Endothelial cell of umbilical vein (primary cell): ENCODE data around the gene SMAD6. TPM values are rescaled to one million over a fixed set of nuclear protein-coding genes. Genes with fewer than 3 reads are reported as not detected.

Source experiments
- BruUV-seq: library from RNA; stranded (reverse); fragments of 400-500 nt; replicated peaks from 2 replicates; lab custom pipeline; 2021; lab: Mats Ljungman, UMichigan
- CTCF ChIA-PET: fragments of 300-600, 350-600 bp; sonication (Branson Sonifier 250); formaldehyde crosslinking; loops from one replicate; lab custom pipeline; 2021; ENCODE audit warnings: antibody characterized with exemption, inconsistent platforms; lab: Charles Lee
- POLR2A ChIA-PET: fragments of 300-600, 350-600 bp; sonication (Branson Sonifier 250); formaldehyde crosslinking; loops from one replicate; lab custom pipeline; 2021; ENCODE audit warnings: antibody characterized with exemption, inconsistent platforms; lab: Charles Lee
- DNase-seq: peaks from one replicate; pipeline ENCODE4 v3.0.0-alpha.2; 2011; ENCODE audit warnings: low read depth, low spot score
- FAIRE-seq: peaks from 2 replicates; lab custom pipeline; 2011; peaks lifted over from hg19 to GRCh38; lab: Jason Lieb, UNC
- H2AFZ ChIP-seq: 2 replicates; pipeline ENCODE4 v1.6.0; 2012; ENCODE audit warnings: low read depth, low read length, control low read depth, inconsistent platforms
- H3K27ac ChIP-seq: 2 replicates; pipeline ENCODE4 v1.5.1; 2011; ENCODE audit warnings: low read depth, mild to moderate bottlenecking, control low read depth, low read length, moderate library complexity; ENCODE audit not compliant: insufficient read depth
- H3K27me3 ChIP-seq, 2 experiments: 2 replicates each; pipeline versions ENCODE4 v1.6.0 to v1.6.1; 2011; ENCODE audit warnings: low read length in 2 of 2, mixed read lengths in 1 of 2; ENCODE audit not compliant: control insufficient read depth in 2 of 2, insufficient read depth in 2 of 2
- H3K36me3 ChIP-seq, 2 experiments: 2 replicates in 1 of 2; 3 replicates in 1 of 2; pipeline ENCODE4 v1.5.1; 2011; ENCODE audit warnings: low read length in 2 of 2, mild to moderate bottlenecking in 1 of 2, moderate library complexity in 1 of 2; ENCODE audit not compliant: control insufficient read depth in 2 of 2, insufficient read depth in 2 of 2; ENCODE audit errors: extremely low read depth in 1 of 2
- H3K4me1 ChIP-seq: 3 replicates; pipeline ENCODE4 v1.5.1; 2011; ENCODE audit warnings: mild to moderate bottlenecking, low read length; ENCODE audit not compliant: control insufficient read depth, insufficient read depth; ENCODE audit errors: extremely low read depth
- H3K4me2 ChIP-seq: 2 replicates; pipeline ENCODE4 v1.6.1; 2011; ENCODE audit warnings: low read length, control low read depth, mixed read lengths; ENCODE audit not compliant: insufficient read depth
- H3K4me3 ChIP-seq, 3 experiments: fragments of 200-600 bp in 1 of 3; sonication (generic), shearing (Covaris generic) in 1 of 3; replicated peaks in 1 of 3; 2 replicates each; pipeline ENCODE4 v1.5.1; 2011 to 2016; ENCODE audit warnings: control low read depth in 3 of 3, low read length in 3 of 3, mild to moderate bottlenecking in 2 of 3, inconsistent platforms in 1 of 3, low read depth in 1 of 3, moderate library complexity in 1 of 3; ENCODE audit not compliant: insufficient read depth in 1 of 3
- H3K79me2 ChIP-seq: 2 replicates; pipeline ENCODE4 v1.6.0; 2012; ENCODE audit warnings: low read length, inconsistent platforms; ENCODE audit not compliant: control insufficient read depth, insufficient read depth
- H3K9ac ChIP-seq: replicated peaks from 2 replicates; pipeline ENCODE3; 2011; ENCODE audit warnings: low read length, control low read depth; ENCODE audit not compliant: insufficient read depth; ENCODE audit errors: extremely low read depth
- H3K9me1 ChIP-seq: replicated peaks from 3 replicates; pipeline ENCODE4 v1.6.0; 2011; ENCODE audit warnings: mild to moderate bottlenecking, low read length; ENCODE audit not compliant: control insufficient read depth, insufficient read depth; ENCODE audit errors: extremely low read depth
- H3K9me3 ChIP-seq: replicated peaks from 2 replicates; pipeline ENCODE4 v1.5.1; 2012; ENCODE audit warnings: low read length, inconsistent platforms; ENCODE audit not compliant: control insufficient read depth, insufficient read depth
- H4K20me1 ChIP-seq: replicated peaks from 2 replicates; pipeline ENCODE3; 2011; ENCODE audit warnings: mild to moderate bottlenecking, low read length; ENCODE audit not compliant: control insufficient read depth, insufficient read depth; ENCODE audit errors: extremely low read depth
- CTCF ChIP-seq, 2 donors: IDR thresholded peaks; 1 replicate in 1 of 2; 2 replicates in 1 of 2; pipeline ENCODE4 v1.5.1; 2011; ENCODE audit warnings: low read length in 2 of 2, mild to moderate bottlenecking in 2 of 2, moderate library complexity in 2 of 2, control low read depth in 1 of 2, inconsistent platforms in 1 of 2, low read depth in 1 of 2; ENCODE audit not compliant: insufficient read depth in 1 of 2; ENCODE audit errors: extremely low read depth in 1 of 2
- EZH2 ChIP-seq: IDR thresholded peaks from 2 replicates; pipeline ENCODE4 v1.6.1; 2012; ENCODE audit warnings: borderline replicate concordance, low read depth, mild to moderate bottlenecking, moderate library complexity, low read length, inconsistent platforms; ENCODE audit not compliant: severe bottlenecking
- FOS ChIP-seq: IDR thresholded peaks from 2 replicates; pipeline ENCODE4 v1.6.1; 2011; ENCODE audit warnings: mild to moderate bottlenecking, low read length, moderate library complexity, borderline replicate concordance; ENCODE audit not compliant: insufficient read depth
- GATA2 ChIP-seq: IDR thresholded peaks from 2 replicates; pipeline ENCODE4 v1.7.0; 2011; ENCODE audit warnings: low read depth, mild to moderate bottlenecking, moderate library complexity, mixed read lengths, low read length; ENCODE audit not compliant: insufficient read length, insufficient read depth
- JUN ChIP-seq: IDR thresholded peaks from 2 replicates; pipeline ENCODE4 v1.6.1; 2011; ENCODE audit warnings: borderline replicate concordance, low read depth; ENCODE audit not compliant: insufficient read length, insufficient read depth
- MYC ChIP-seq: IDR thresholded peaks from one replicate; pipeline ENCODE4 v1.6.1; 2011; ENCODE audit warnings: mild to moderate bottlenecking, low read depth, low read length
- POLR2A ChIP-seq: IDR thresholded peaks from 2 replicates; pipeline ENCODE4 v1.6.1; 2012; ENCODE audit warnings: low read depth, mild to moderate bottlenecking, control low read depth, low read length
- POLR2AphosphoS5 ChIP-seq: IDR thresholded peaks from 2 replicates; pipeline ENCODE4 v1.6.1; 2012; ENCODE audit warnings: low read depth, mild to moderate bottlenecking, control low read depth, low read length, moderate library complexity; ENCODE audit not compliant: insufficient read depth
- dilution Hi-C: fragments of 300-500 bp; cut with MboI; formaldehyde crosslinking; loops from one replicate; pipeline ENCODE4 v1.15.0; 2019; ENCODE audit warnings: low sequenced_read_pairs; ENCODE audit not compliant: extremely low pct_ligation_motif_present
- intact Hi-C: fragments of 100-400 bp; cut with micrococcal nuclease; formaldehyde crosslinking; loops from one replicate; pipeline ENCODE4 v1.10.0; 2022
- polyA plus RNA-seq, 4 experiments: library from polyadenylated mRNA; depleted of rRNA in 3 of 4; stranded (reverse) in 3 of 4; unstranded in 1 of 4; fragments of >200 nt; gene quantifications; 2 replicates each; pipeline versions ENCODE4 v1.2.1 to v1.2.3, GENCODE V29; 2011 to 2012; ENCODE audit warnings: missing spikeins in 1 of 4
- total RNA-seq: library from RNA; stranded (reverse); gene quantifications from 2 replicates; pipeline ENCODE4 v1.2.3, GENCODE V29; 2021
- TF ChIP-seq, protein P1 (sequence below): IDR thresholded peaks from 2 replicates; pipeline ENCODE4 v1.6.1; 2011; ENCODE audit not compliant: insufficient read depth, insufficient read length

SMAD6 gene
- total and polyA plus RNA-seq, 2 donors (not counting 3 experiments of a cell fraction or from before 2014, with no cell fraction given), result 7.3 to 12.5 TPM

DNA sequence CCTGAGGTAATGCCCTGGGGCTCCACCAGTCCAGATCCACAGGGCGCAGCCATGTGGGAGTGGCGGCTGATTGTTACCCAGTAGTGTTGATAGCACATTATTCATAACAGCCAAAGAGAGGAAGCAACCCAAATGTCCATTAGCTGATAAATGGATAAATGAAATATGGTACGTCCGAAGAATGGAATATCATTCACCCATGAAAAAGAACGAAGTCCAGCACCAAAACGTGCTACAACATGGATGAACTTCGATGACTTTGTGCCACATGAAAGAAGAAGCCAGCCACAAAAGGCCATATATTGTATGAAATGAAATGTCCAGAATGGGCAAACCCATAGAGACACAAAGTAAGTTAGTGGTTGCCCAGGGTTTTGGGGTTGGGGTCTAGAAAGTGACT is 6.4 kb downstream of the SMAD6 start:
- dilution Hi-C loops, result no loop called here
- BruUV-seq, result no TSS peak
- Histone ChIP-seq H3K27me3 (no peaks in the 10 kb centered on the region), H3K9me1 (no peaks in the 10 kb centered on the region), H3K9me3 (no peaks in the 10 kb centered on the region), H3K27ac (no peak overlapping the region), H3K36me3 (no peaks in the 10 kb centered on the region), H3K9ac (no peak overlapping the region), H3K4me2 (no peak overlapping the region), H3K4me1 (peaks cover 40% of the 10 kb centered on the region), H2AFZ (no peak overlapping the region), H3K79me2 (peaks cover 35% of the 10 kb centered on the region), H4K20me1 (no peaks in the 10 kb centered on the region), H3K4me3 (no peak overlapping the region)
- DNase-seq, result no peak
- ChIA-PET POLR2A (no interaction called here), CTCF (interaction anchor here (1.9 to 14.2 kb wide), 3 partner anchors 12 to 143 kb away, joined by 19 to 226 read pairs (median 157); no protein-coding TSS in a partner anchor)
- FAIRE-seq, result no peak
- intact Hi-C loops, result no loop called here
- TF ChIP-seq MYC (no peak), POLR2A (no peak), GATA2 (no peak), EZH2 (no peak), POLR2AphosphoS5 (no peak), JUN (no peak), CTCF (IDR thresholded peaks at IDR 0.05; ENCODE audit: extremely low read depth in 1 of 2, insufficient read depth in 1 of 2, low read depth in 1 of 2, low read length in 2 of 2) (no peak), FOS (no peak)
- TF ChIP-seq, protein P1, sequence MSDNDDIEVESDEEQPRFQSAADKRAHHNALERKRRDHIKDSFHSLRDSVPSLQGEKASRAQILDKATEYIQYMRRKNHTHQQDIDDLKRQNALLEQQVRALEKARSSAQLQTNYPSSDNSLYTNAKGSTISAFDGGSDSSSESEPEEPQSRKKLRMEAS, result no peak
